GM12873 (cell line): Measurements from ENCODE around the gene CYP27C1.

Experiments used
- CTCF ChIP-seq: IDR thresholded peaks from 2 replicates; pipeline ENCODE4 v1.5.1; 2012; ENCODE audit warnings: low read depth, mild to moderate bottlenecking, moderate library complexity, low read length, control low read depth; ENCODE audit not compliant: insufficient read depth; ENCODE audit errors: missing control alignments

CYP27C1 gene

GRCh38 chr2:127226520-127227263, 6.6 kb upstream of the CYP27C1 start:
- no peak for TF ChIP-seq CTCF

- no peak for TF ChIP-seq CTCF
Observed at GRCh38 chr2:127226132-127226519, 6.0 kb upstream of the CYP27C1 start.

- no peak for TF ChIP-seq CTCF
Observed at GRCh38 chr2:127225186-127225960, 5.3 kb upstream of the CYP27C1 start.

- TF ChIP-seq CTCF = no peak
Observed at GRCh38 chr2:127220768-127221527, 849 bp upstream of the CYP27C1 start.

- no peak for TF ChIP-seq CTCF
Observed at GRCh38 chr2:127219171-127220070, 678 bp downstream of the CYP27C1 start.

- no peak for TF ChIP-seq CTCF
Observed at GRCh38 chr2:127218812-127219170, 1.3 kb downstream of the CYP27C1 start.
